PC-3 (cell line): Measurements from ENCODE around the gene IFIT1. TPM values are rescaled to one million over a fixed set of nuclear protein-coding genes. Genes with fewer than 3 reads are reported as not detected.
"Not testable (repeated sequence)": the region's sequence is repeated elsewhere in the genome, so short reads cannot be mapped to it uniquely, and the experiment has no call there.

ENCODE experiments used
- ATAC-seq: fragments of 200-7000 bp; cut with Tn5 transposase; 2 replicates; pipeline ENCODE4 v1.9.1; 2020; ENCODE audit warnings: mild to moderate bottlenecking, moderate library complexity
- BruUV-seq: library from RNA; stranded (reverse); fragments of 400-500 nt; replicated peaks from 2 replicates; lab custom pipeline; 2021; lab: Mats Ljungman, UMichigan
- CTCF ChIA-PET: fragments of 300-600 bp; sonication (Branson Sonifier 250); formaldehyde crosslinking; loops from one replicate; lab custom pipeline; 2022; ENCODE audit warnings: antibody characterized with exemption; lab: Charles Lee
- POLR2A ChIA-PET: fragments of 300-600 bp; sonication (Branson Sonifier 250); formaldehyde crosslinking; loops from one replicate; lab custom pipeline; 2022; ENCODE audit warnings: antibody characterized with exemption; ENCODE audit not compliant: unreplicated experiment; lab: Charles Lee
- DNase-seq: peaks from one replicate; pipeline ENCODE4 v3.0.0-alpha.2; 2015
- H2AFZ ChIP-seq: fragments of 300-600 bp; sonication (generic); 2 replicates; pipeline ENCODE4 v1.6.0; 2016; ENCODE audit warnings: antibody characterized with exemption, low read length
- H3F3A ChIP-seq: fragments of 300-600 bp; sonication (generic); one replicate; pipeline ENCODE4 v1.6.0; 2017; ENCODE audit warnings: antibody characterized with exemption, low read length, control low read depth, mild to moderate bottlenecking; ENCODE audit not compliant: unreplicated experiment
- H3K27ac ChIP-seq: fragments of 300-600 bp; sonication (generic); 2 replicates; pipeline ENCODE4 v1.5.1; 2016; ENCODE audit warnings: mild to moderate bottlenecking, low read length
- H3K27me3 ChIP-seq: fragments of 300-600 bp; sonication (generic); 2 replicates; pipeline ENCODE4 v1.6.1; 2016; ENCODE audit warnings: low read length, mixed read lengths
- H3K36me3 ChIP-seq: fragments of 300-600 bp; sonication (generic); 2 replicates; pipeline ENCODE4 v1.6.1; 2016; ENCODE audit warnings: low read depth, mixed run types, low read length, mixed read lengths
- H3K4me1 ChIP-seq: fragments of 300-600 bp; sonication (generic); 2 replicates; pipeline ENCODE4 v1.5.1; 2016; ENCODE audit warnings: low read length; ENCODE audit not compliant: insufficient read depth
- H3K4me2 ChIP-seq: fragments of 300-600 bp; sonication (generic); 2 replicates; pipeline ENCODE4 v1.6.0; 2016; ENCODE audit warnings: low read length
- H3K4me3 ChIP-seq: fragments of 300-600 bp; sonication (generic); 2 replicates; pipeline ENCODE4 v1.5.1; 2016; ENCODE audit warnings: mild to moderate bottlenecking, low read length, mixed read lengths
- H3K79me2 ChIP-seq: fragments of 300-600 bp; sonication (generic); 2 replicates; pipeline ENCODE4 v1.6.1; 2017; ENCODE audit warnings: low read length, mixed read lengths
- H3K9ac ChIP-seq: fragments of 300-600 bp; sonication (generic); 2 replicates; pipeline ENCODE4 v1.6.0; 2016; ENCODE audit warnings: mild to moderate bottlenecking, low read length
- H3K9me2 ChIP-seq: fragments of 300-600 bp; sonication (generic); replicated peaks from 2 replicates; pipeline ENCODE4 v1.6.1; 2016; ENCODE audit warnings: mixed run types, low read length, mixed read lengths
- H3K9me3 ChIP-seq: fragments of 300-600 bp; sonication (generic); 2 replicates; pipeline ENCODE4 v1.6.1; 2016; ENCODE audit warnings: low read length, mixed read lengths
- H4K20me1 ChIP-seq: fragments of 300-600 bp; sonication (generic); 2 replicates; pipeline ENCODE4 v1.6.1; 2016; ENCODE audit warnings: low read length, mixed read lengths
- CTCF ChIP-seq: fragments of 300-600 bp; sonication (generic); conservative IDR thresholded peaks from 2 replicates; pipeline ENCODE4 v1.5.1; 2017; ENCODE audit warnings: antibody characterized with exemption, low read depth, mild to moderate bottlenecking, low read length
- intact Hi-C: fragments of 100-400 bp; cut with micrococcal nuclease; formaldehyde crosslinking; loops from 2 replicates; pipeline ENCODE4 v1.9.0; 2023
- total RNA-seq: library from RNA; depleted of rRNA; stranded (reverse); fragments of >200 nt; gene quantifications from 2 replicates; pipeline ENCODE4 v1.2.3, GENCODE V29; 2014

The IFIT1 gene
- total RNA-seq, 1 experiment from 2014 or later: 19.6 TPM

DNA sequence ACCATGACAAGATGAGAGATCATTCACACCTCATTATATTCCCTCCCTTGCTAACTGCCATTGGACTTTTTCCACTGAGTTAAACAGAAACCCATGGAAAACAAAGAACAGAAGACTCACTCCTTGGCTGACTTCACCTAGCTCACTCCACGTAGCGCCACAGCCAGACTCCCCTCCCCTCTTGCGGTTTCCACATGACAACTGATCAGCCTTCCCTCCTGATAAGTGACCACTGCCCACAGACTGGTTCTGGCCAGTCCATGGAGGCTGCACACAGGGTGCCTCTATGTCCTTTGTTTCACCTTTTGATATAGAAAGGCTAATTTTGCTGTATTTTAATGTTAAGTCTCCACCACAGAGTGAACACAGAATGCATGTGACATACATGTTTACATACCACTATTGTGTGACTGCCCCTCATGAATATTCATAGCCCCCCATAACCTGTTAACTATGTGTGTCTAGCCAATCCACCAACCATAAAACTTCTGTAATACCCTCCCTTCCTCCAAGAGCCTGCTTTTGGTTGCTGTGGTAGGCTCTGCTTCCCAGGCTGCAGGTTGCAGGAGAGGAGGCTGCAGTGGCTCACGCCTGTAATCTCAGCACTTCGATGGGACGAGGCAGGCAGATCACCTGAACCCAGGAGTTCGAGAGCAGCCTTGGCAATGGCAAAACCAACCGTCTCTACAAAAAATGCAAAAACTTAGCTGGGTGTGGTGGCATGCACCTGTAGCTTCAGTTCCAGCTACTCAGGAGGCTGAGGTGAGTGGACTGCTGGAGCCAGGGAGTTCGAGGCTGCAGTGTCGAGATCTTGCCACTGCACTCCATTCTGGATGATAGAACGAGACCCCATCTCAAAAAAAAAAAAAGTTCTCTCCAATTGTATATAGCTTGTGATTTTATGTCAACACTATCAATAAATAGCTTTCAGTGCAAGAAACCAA is 12.0 kb downstream of the IFIT1 start:
- no TSS peak for BruUV-seq
- no peaks in the 10 kb centered on the region for H4K20me1 ChIP-seq
- H3K4me2 ChIP-seq: no peak overlapping the region
- no peak overlapping the region for H3K27ac ChIP-seq
- CTCF ChIA-PET: no interaction called here
- H3K9ac ChIP-seq: no peak overlapping the region
- intact Hi-C loops: no loop called here
- no peaks in the 10 kb centered on the region for H3K9me3 ChIP-seq
- no peaks in the 10 kb centered on the region for H3F3A ChIP-seq
- ATAC-seq (no peak), DNase-seq (no peak)
- H3K27me3 ChIP-seq: no peaks in the 10 kb centered on the region
- no peaks in the 10 kb centered on the region for H3K9me2 ChIP-seq
- no peak overlapping the region for H2AFZ ChIP-seq
- no peak overlapping the region for H3K4me3 ChIP-seq
- H3K4me1 ChIP-seq: no peaks in the 10 kb centered on the region
- POLR2A ChIA-PET: no interaction called here
- H3K36me3 ChIP-seq: no peaks in the 10 kb centered on the region
- no peaks in the 10 kb centered on the region for H3K79me2 ChIP-seq
- TF ChIP-seq CTCF: no peak

DNA sequence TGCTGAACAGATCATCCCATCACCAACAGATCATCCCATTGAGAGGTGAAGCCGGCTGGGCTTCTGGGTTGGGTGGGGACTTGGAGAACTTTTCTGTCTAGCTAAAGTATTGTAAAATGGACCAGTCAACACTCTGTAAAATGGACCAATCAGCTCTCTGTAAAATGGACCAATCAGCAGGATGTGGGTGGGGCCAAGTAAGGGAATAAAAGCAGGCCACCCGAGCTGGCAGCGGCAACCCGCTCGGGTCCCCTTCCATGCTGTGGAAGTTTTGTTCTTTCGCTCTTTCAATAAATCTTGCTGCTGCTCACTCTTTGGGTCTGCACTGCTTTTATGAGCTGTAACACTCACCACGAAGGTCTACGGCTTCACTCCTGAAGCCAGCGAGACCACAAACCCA is 13.8 kb downstream of the IFIT1 start:
- H3K4me3 ChIP-seq, H4K20me1 ChIP-seq, H3K4me2 ChIP-seq, BruUV-seq, H3K27ac ChIP-seq, H3K27me3 ChIP-seq, H3K79me2 ChIP-seq, H3K9me3 ChIP-seq, H3F3A ChIP-seq, POLR2A ChIA-PET, H2AFZ ChIP-seq, CTCF ChIA-PET, H3K36me3 ChIP-seq, intact Hi-C loops, H3K4me1 ChIP-seq, H3K9me2 ChIP-seq, H3K9ac ChIP-seq, DNase-seq, ATAC-seq: not testable (repeated sequence)

DNA sequence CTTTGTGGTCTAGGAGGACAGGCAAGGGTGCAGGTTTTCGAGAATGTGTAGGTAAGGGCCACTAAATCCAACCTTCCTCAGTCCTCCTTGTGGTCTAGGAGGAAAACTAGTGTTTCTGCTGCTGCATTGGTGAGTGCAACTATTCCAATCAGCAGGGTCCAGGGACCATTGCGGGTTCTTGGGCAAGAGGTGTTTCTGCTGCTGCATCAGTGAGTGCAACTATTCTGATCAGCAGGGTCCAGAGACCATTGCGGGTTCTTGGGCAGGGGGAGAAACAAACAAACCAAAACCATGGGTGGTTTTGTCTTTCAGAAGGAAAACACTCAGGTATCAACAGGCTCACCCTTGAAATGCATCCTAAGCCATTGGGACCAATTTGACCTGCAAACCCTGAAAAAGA is 15.4 kb downstream of the IFIT1 start:
- H3K4me2 ChIP-seq, DNase-seq, H2AFZ ChIP-seq, ATAC-seq, H3K9ac ChIP-seq, H3K36me3 ChIP-seq, H3K9me3 ChIP-seq, H3K4me1 ChIP-seq, H3K79me2 ChIP-seq, H3K4me3 ChIP-seq, H3K9me2 ChIP-seq, CTCF ChIA-PET, H4K20me1 ChIP-seq, H3F3A ChIP-seq, BruUV-seq, H3K27me3 ChIP-seq, H3K27ac ChIP-seq, intact Hi-C loops: not testable (repeated sequence)
- POLR2A ChIA-PET: interaction anchor here (0.6 kb wide), 1 partner anchor 59 kb away, joined by 4 read pairs; no protein-coding TSS in a partner anchor

- H4K20me1 ChIP-seq, DNase-seq, H3K27ac ChIP-seq, H2AFZ ChIP-seq, H3K27me3 ChIP-seq, CTCF ChIA-PET, ATAC-seq, H3K4me3 ChIP-seq, H3K9me3 ChIP-seq, H3K4me1 ChIP-seq, H3K36me3 ChIP-seq, H3K4me2 ChIP-seq, H3F3A ChIP-seq, H3K9ac ChIP-seq, BruUV-seq, POLR2A ChIA-PET, H3K9me2 ChIP-seq, intact Hi-C loops: not testable (repeated sequence)
- peaks cover 12% of the 10 kb centered on the region for H3K79me2 ChIP-seq
Observed at GRCh38 chr10:89409282-89409681, 16.9 kb downstream of the IFIT1 start.

GRCh38 chr10:89410551-89410950 is 18.1 kb downstream of the IFIT1 start:
- H3K9me2 ChIP-seq, H3F3A ChIP-seq, H3K4me2 ChIP-seq, H3K36me3 ChIP-seq, POLR2A ChIA-PET, H3K27ac ChIP-seq, CTCF ChIA-PET, H3K4me3 ChIP-seq, H3K4me1 ChIP-seq, BruUV-seq, H3K27me3 ChIP-seq, H2AFZ ChIP-seq, DNase-seq, H4K20me1 ChIP-seq, ATAC-seq, H3K9ac ChIP-seq, intact Hi-C loops, H3K9me3 ChIP-seq: not testable (repeated sequence)
- peaks cover 25% of the 10 kb centered on the region for H3K79me2 ChIP-seq

DNA sequence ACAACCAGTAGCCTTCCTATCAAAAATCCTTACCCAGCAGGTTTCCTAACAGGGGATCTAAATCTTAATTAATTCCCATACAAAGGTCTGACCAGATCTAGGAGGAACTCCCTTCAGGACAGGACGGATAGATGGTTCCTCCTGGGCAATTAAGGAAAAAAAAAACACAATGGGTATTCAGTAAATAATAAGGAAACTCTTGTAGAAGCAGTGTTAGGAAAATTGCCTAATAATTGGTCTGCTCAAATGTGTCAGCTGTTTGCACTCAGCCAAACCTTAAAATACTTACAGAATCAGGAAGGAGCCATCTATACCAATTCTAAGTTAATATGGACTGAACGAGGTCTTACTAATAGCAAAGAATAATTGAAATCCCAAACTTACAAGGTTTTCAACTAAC is 18.7 kb downstream of the IFIT1 start:
- intact Hi-C loops: not testable (repeated sequence)

More for the DNA sequence above, 18.7 kb downstream of the IFIT1 start:
- H3K9ac ChIP-seq, H2AFZ ChIP-seq, H3K27ac ChIP-seq, H4K20me1 ChIP-seq, DNase-seq, ATAC-seq, CTCF ChIA-PET, H3F3A ChIP-seq, H3K9me2 ChIP-seq, H3K36me3 ChIP-seq, H3K27me3 ChIP-seq, POLR2A ChIA-PET, H3K4me2 ChIP-seq, BruUV-seq, H3K9me3 ChIP-seq, H3K4me3 ChIP-seq: not testable (repeated sequence)
- Histone ChIP-seq H3K4me1 (peaks cover 11% of the 10 kb centered on the region), H3K79me2 (peaks cover 30% of the 10 kb centered on the region)
